ENCODE results near the gene PAX2. TPM values are rescaled to one million over a fixed set of nuclear protein-coding genes. Genes with fewer than 3 reads are reported as not detected.

PAX2 gene
- total and polyA plus RNA-seq, 2 of the 8 experiments (the other 6 are each of a cell fraction or from before 2014, with no cell fraction given), result 0.02 TPM; not detected in 1

DNA sequence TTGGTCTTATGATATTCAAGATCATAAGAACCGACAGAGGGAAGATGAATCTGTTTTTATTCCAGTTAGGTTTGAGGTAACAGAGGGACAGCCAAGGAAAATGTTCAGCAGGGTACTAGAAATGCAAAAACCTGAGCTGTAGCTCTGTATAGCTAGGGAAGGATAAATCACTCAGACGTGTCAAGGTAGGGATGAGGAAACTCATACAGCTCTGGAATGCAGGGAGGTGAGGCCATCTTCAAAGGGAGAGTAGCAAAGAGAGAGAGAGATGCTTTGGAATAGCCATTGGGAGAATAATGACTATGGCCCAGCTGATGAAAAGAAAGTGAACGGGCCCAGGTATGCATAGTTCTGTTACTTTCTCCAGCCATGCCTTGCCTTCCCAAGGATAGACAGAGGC, 77.8 kb downstream of the PAX2 start:
- no peak overlapping the region for H3K4ac ChIP-seq (replicated peaks; ENCODE audit: insufficient read length, low read depth, low read length)
- no peak overlapping the region for H2BK20ac ChIP-seq (ENCODE audit: low read length)
- CTCF ChIA-PET (ENCODE audit: partially characterized antibody), result interaction anchor here (0.6 to 5.3 kb wide), 11 partner anchors 8 to 405 kb away, joined by 3 to 34 read pairs (median 10); no protein-coding TSS in a partner anchor
- TF ChIP-seq, protein P1, sequence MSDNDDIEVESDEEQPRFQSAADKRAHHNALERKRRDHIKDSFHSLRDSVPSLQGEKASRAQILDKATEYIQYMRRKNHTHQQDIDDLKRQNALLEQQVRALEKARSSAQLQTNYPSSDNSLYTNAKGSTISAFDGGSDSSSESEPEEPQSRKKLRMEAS (IDR thresholded peaks at IDR 0.05), result no peak
- TF ChIP-seq SP4 (IDR thresholded peaks at IDR 0.05; ENCODE audit: low read length) (no peak), CREB1 (IDR thresholded peaks at IDR 0.05) (no peak), YY1 (IDR thresholded peaks at IDR 0.05; ENCODE audit: low read depth, low read length) (no peak), TEAD4 (IDR thresholded peaks at IDR 0.05; ENCODE audit: low read depth, low read length) (no peak), RNF2 (IDR thresholded peaks at IDR 0.05; ENCODE audit: borderline replicate concordance, low read depth, low read length, missing control alignments, poor library complexity, severe bottlenecking) (no peak), ZNF274 (IDR thresholded peaks at IDR 0.05; ENCODE audit: borderline replicate concordance, extremely low read depth, low read length) (no peak), RXRA (IDR thresholded peaks at IDR 0.05; ENCODE audit: insufficient read depth, low read depth, low read length) (no peak), TCF12 (IDR thresholded peaks at IDR 0.05; ENCODE audit: low read depth, low read length) (no peak), BCL11A (IDR thresholded peaks at IDR 0.05; ENCODE audit: low read depth in 2 of 2, low read length in 2 of 2) (no peak), MAFK (IDR thresholded peaks at IDR 0.05; ENCODE audit: low read depth, low read length) (no peak), SAP30 (IDR thresholded peaks at IDR 0.05; ENCODE audit: insufficient read depth, insufficient replicate concordance, low read length) (no peak), TAF1 (IDR thresholded peaks at IDR 0.05; ENCODE audit: low read depth, low read length) (no peak), BACH1 (IDR thresholded peaks at IDR 0.05; ENCODE audit: low read length) (no peak)

More for the DNA sequence above, 77.8 kb downstream of the PAX2 start:
- Histone ChIP-seq H2BK5ac (ENCODE audit: low read depth, low read length) (no peak overlapping the region), H2AFZ (ENCODE audit: low read length) (no peak overlapping the region), H2AK5ac (ENCODE audit: low read depth, low read length) (no peak overlapping the region), H3K9me3 (ENCODE audit: insufficient read depth in 2 of 2, low read depth in 1 of 2, low read length in 1 of 2) (no peaks in the 10 kb centered on the region), H3K4me2 (ENCODE audit: insufficient read depth in 1 of 2, low read depth in 2 of 2, low read length in 2 of 2) (no peak overlapping the region), H3K36me3 (ENCODE audit: control insufficient read depth in 2 of 4, insufficient read depth in 4 of 4, low read length in 3 of 4) (peaks cover 0 to 3% (median 0%) of the 10 kb centered on the region in 4 experiments; a peak in 1 of 8 replicates), H4K20me1 (replicated peaks in 1 of 2; ENCODE audit: control insufficient read depth in 1 of 2, insufficient read depth in 2 of 2, low read length in 2 of 2) (peaks cover 5 to 8% of the 10 kb centered on the region in 2 experiments), H3K14ac (ENCODE audit: insufficient read length) (no peak overlapping the region), H2BK120ac (replicated peaks; ENCODE audit: low read depth, low read length) (no peak overlapping the region), H2BK15ac (ENCODE audit: low read length) (no peak overlapping the region), H3K27me3 (replicated peaks in 1 of 4; ENCODE audit: control insufficient read depth in 3 of 4, extremely low read depth in 1 of 4, insufficient read depth in 3 of 4, low read length in 3 of 4) (peaks cover 60 to 94% (median 71%) of the 10 kb centered on the region in 4 experiments), H3K23ac (ENCODE audit: insufficient read length) (no peak overlapping the region), H2BK12ac (ENCODE audit: low read depth, low read length) (no peak overlapping the region), H3K18ac (ENCODE audit: extremely low read depth, low read length) (no peak overlapping the region), H4K5ac (ENCODE audit: insufficient read length, low read depth, low read length) (no peak overlapping the region), H3K56ac (replicated peaks; ENCODE audit: insufficient read length, low read depth, low read length) (no peak overlapping the region), H3K4me1 (replicated peaks in 1 of 4; ENCODE audit: control insufficient read depth in 3 of 4, insufficient read depth in 4 of 4, low read length in 3 of 4) (peaks cover 4 to 15% (median 11%) of the 10 kb centered on the region in 4 experiments), H4K91ac (replicated peaks; ENCODE audit: insufficient read length, low read length) (no peak overlapping the region), H3K79me2 (ENCODE audit: control insufficient read depth in 1 of 2, insufficient read depth in 2 of 2, low read length in 2 of 2) (no peaks in the 10 kb centered on the region), H3K4me3 (ENCODE audit: extremely low read depth in 1 of 4, insufficient read depth in 2 of 4, low read depth in 3 of 4, low read length in 4 of 4) (no peak overlapping the region), H3K23me2 (ENCODE audit: low read depth, low read length) (peaks cover 2% of the 10 kb centered on the region; the same call in 1 of the 2 replicates), H4K8ac (ENCODE audit: extremely low read depth, insufficient read depth, low read length) (no peak overlapping the region), H3K79me1 (ENCODE audit: low read depth, low read length) (no peaks in the 10 kb centered on the region), H3K9ac (replicated peaks in 1 of 4; ENCODE audit: extremely low read depth in 1 of 4, low read depth in 3 of 4, low read length in 3 of 4) (no peak overlapping the region), H3K27ac (ENCODE audit: low read depth, low read length) (no peak overlapping the region)
- FAIRE-seq, result no peak
- WGBS, 2 experiments (ENCODE audit: extremely low coverage in 1 of 2, insufficient coverage in 1 of 2, insufficient read length in 1 of 2, insufficient replicate concordance in 2 of 2, low coverage in 1 of 2, low lambda C conversion rate in 2 of 2, missing lambda C conversion rate in 1 of 2), result 56% methylated on average over 3 of the region's 3 CpGs; no CpG with 5 or more reads in 1 of the 2 experiments
- POLR2A ChIA-PET (ENCODE audit: partially characterized antibody), result interaction anchor here (1.0 to 3.3 kb wide), 3 partner anchors 9 to 72 kb away, joined by 3 to 12 read pairs (median 4); no protein-coding TSS in a partner anchor
- no peak for DNase-seq (ENCODE audit: low read depth in 1 of 2, low spot score in 2 of 2)

All from H1 (cell line).